ENCODE results near the gene COL9A3. TPM values are rescaled to one million over a fixed set of nuclear protein-coding genes. Genes with fewer than 3 reads are reported as not detected.

The COL9A3 gene
- total and polyA plus RNA-seq, 11 donors: 0.67 to 6.0 (median 2.0) TPM

DNA sequence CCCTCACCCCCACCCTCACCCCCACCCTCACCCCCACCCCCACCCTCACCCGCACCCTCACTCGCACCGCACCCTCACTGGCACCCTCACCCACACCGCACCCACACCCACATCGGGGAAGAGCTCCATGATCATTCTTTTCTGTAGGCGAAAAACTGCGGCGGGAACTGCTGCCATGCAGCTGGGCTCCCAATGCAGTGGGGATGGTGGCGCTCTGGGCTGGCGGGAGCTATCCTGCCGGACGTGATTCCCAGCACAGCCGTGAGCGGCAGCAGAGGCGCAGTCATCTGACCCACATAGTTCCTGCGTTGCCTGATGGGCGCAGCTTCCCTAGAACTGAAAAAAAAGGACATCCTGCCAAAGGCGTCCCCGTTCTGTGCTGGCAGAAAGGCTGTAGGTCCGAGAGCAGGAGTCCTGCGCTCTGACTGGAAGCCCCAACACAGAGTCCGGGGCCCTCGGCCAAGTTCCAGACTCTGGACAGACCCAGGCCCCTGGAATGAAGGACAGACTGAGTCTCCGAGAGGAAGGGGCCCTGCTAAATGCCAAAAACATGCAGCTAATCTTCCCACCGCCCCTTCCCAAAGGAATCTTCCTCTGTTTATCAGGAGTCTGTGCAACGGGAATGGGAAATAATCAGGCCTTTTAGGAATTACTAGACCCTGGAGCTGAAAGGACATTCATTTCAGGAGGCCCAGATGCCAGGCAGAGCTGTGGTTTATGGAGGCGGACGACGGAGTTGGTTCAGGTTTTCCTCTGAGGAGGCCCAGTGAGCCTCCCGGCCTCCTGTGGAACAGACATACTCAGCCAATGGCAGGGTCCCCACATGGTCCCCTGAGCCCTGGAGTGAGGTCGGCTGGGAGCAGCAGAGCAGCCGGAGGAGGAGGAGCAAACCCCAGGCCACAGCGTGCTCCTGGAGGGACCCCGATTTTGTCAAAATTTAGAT lies 58.8 kb downstream of the COL9A3 start:
- ATAC-seq (peak; percentile 56 to 91 (median 85)), DNase-seq (peak; percentile 78 to 88 (median 84))
- Histone ChIP-seq H3K4me1 (peaks cover 8 to 34% (median 22%) of the 10 kb centered on the region in 12 donors), H3K27ac (peak overlapping the region in 11 of 12 donors; percentile 59 to 89 (median 81)), H3K9me3 (no peaks in the 10 kb centered on the region), H3K36me3 (peaks cover 0 to 12% (median 7%) of the 10 kb centered on the region in 9 donors), H3K4me3 (peak overlapping the region in 7 of 12 donors; percentile 15 to 36 (median 27)), H3K27me3 (no peaks in the 10 kb centered on the region)
- 39 to 49% (median 42%) methylated on average over 22 to 34 of the region's 34 CpGs for WGBS, 4 donors
- intact Hi-C loops (cut with DNase I): loop anchor here in 5 of 10 donors (5.0 to 10.0 kb wide), 3 partner anchors 49 to 132 kb away; partner anchors contain the start of genes DIDO1 (in 4 of the 5) and BHLHE23 (in 1 of the 5)
- TF ChIP-seq POLR2A (IDR thresholded peaks at IDR 0.05): no peak
- TF ChIP-seq, protein P1, sequence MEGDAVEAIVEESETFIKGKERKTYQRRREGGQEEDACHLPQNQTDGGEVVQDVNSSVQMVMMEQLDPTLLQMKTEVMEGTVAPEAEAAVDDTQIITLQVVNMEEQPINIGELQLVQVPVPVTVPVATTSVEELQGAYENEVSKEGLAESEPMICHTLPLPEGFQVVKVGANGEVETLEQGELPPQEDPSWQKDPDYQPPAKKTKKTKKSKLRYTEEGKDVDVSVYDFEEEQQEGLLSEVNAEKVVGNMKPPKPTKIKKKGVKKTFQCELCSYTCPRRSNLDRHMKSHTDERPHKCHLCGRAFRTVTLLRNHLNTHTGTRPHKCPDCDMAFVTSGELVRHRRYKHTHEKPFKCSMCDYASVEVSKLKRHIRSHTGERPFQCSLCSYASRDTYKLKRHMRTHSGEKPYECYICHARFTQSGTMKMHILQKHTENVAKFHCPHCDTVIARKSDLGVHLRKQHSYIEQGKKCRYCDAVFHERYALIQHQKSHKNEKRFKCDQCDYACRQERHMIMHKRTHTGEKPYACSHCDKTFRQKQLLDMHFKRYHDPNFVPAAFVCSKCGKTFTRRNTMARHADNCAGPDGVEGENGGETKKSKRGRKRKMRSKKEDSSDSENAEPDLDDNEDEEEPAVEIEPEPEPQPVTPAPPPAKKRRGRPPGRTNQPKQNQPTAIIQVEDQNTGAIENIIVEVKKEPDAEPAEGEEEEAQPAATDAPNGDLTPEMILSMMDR (IDR thresholded peaks at IDR 0.05): peak in 11 of 12 donors; percentile 12 to 71 (median 46)

DNA sequence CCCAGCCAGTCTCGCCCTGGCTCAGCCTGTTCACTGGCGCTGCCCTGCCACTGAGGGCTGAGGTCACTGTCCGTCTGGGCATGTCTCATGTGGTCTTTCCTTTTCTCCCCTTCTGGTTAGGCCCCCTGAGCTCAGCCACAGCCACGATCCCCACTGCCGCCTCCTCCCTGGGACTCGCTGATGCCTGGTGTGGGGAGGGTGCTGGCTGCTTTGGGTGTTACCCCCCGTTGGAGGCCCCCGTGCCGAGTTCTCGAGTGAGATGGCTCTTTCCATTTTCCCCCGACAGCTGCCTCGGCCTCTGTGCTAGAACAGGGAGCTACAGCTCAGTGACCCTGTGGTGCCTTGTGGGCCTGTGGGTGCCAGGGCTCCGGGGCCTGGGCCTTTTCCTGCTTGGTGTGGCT lies 59.7 kb downstream of the COL9A3 start:
- peak overlapping the region in 3 of 12 donors; percentile 1 to 16 (median 7) for H3K4me3 ChIP-seq
- peak overlapping the region; percentile 8 to 89 (median 77) for H3K27ac ChIP-seq
- peaks cover 8 to 34% (median 22%) of the 10 kb centered on the region in 12 donors for H3K4me1 ChIP-seq
- DNase-seq (no peak), ATAC-seq (peak in 2 of 4 donors; percentile 4 to 6)
- peaks cover 0 to 20% (median 15%) of the 10 kb centered on the region in 9 donors for H3K36me3 ChIP-seq
- TF ChIP-seq, protein P1 (IDR thresholded peaks at IDR 0.05): no peak
- TF ChIP-seq POLR2A (IDR thresholded peaks at IDR 0.05): no peak
- no peaks in the 10 kb centered on the region for H3K27me3 ChIP-seq
- no peaks in the 10 kb centered on the region for H3K9me3 ChIP-seq
- intact Hi-C loops (cut with DNase I): loop anchor here in 5 of 10 donors (5.0 to 10.0 kb wide), 3 partner anchors 48 to 131 kb away; partner anchors contain the start of genes DIDO1 (in 4 of the 5) and BHLHE23 (in 1 of the 5)
- 60 to 82% (median 75%) methylated on average over 8 to 13 of the region's 13 CpGs for WGBS, 4 donors

DNA sequence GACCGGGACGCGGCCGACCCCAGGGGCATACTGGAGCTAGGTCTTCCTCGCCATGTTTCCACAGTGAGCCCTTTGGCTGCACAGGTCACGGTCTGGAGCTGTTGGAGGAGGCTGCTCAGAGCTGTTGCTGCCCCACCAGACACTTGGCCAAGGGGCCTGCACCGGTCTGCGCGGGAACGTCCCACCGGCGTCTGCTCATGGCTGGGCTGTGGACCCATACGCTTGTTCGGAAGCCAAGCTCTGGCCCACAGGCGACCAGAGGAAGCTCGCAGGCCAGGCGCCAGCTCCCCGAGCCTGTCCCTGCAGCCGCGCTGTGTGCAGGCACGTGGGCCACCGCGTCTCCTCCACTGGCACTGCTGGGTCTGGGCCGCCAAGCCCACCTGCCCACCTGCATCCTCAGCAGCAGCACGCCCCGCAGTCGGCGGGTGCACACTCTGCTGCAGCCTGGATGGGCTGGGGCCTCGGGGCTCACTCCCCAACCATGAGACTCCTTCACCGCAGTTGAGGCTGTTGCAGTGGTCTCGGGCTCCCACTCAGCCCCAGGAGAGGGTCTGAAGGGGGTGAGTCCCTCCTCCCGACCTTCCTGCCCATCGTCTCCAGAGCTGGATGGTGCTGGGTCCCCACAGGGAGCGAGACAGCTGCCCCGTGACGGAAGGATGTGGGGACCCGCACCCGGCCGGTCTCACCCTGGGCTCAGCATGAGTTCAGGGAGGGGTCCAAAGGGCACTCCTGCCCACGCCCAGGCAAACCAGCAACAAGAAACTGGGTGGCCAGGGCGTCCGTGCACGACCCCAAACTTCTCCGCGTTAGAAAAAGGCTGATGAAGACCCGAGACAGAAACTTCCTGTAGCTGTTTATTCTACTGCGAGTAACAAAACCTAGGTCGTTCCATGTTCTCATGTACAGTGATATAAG lies 60.3 kb downstream of the COL9A3 start:
- WGBS, 4 donors: 37 to 48% (median 43%) methylated on average over 35 to 48 of the region's 48 CpGs
- H3K4me3 ChIP-seq: peak overlapping the region in 3 of 12 donors; percentile 1 to 16 (median 7)
- H3K27me3 ChIP-seq: no peaks in the 10 kb centered on the region
- H3K27ac ChIP-seq: peak overlapping the region; percentile 8 to 89 (median 77)
- H3K36me3 ChIP-seq: peaks cover 0 to 26% (median 20%) of the 10 kb centered on the region in 9 donors
- H3K4me1 ChIP-seq: peaks cover 8 to 34% (median 22%) of the 10 kb centered on the region in 12 donors
- DNase-seq: peak; percentile 86 to 93 (median 88)
- intact Hi-C loops (cut with DNase I): loop anchor here in 5 of 10 donors (5.0 to 10.0 kb wide), 3 partner anchors 48 to 130 kb away; partner anchors contain the start of genes DIDO1 (in 4 of the 5) and BHLHE23 (in 1 of the 5)
- TF ChIP-seq, protein P1 (IDR thresholded peaks at IDR 0.05): no peak
- TF ChIP-seq POLR2A (IDR thresholded peaks at IDR 0.05): no peak
- ATAC-seq: peak; percentile 86 to 93 (median 92)
- no peaks in the 10 kb centered on the region for H3K9me3 ChIP-seq
